Measurements from ENCODE around the gene SNRPA1.
A peak's percentile ranks its signal among the peaks of the same experiment; 100 is the strongest.
"Not testable (repeated sequence)": the region's sequence is repeated elsewhere in the genome, so short reads cannot be mapped to it uniquely, and the experiment has no call there.

Gene SNRPA1

GRCh38 chr15:101288905-101289513 lies 6.0 kb downstream of the SNRPA1 start:
- DNase-seq, result peak; percentile 64

- DNase-seq, result not testable (repeated sequence)
These were observed 7.7 kb downstream of the SNRPA1 start for GRCh38 chr15:101287342-101287741.

- no peak for DNase-seq
These were observed 8.5 kb downstream of the SNRPA1 start for GRCh38 chr15:101286471-101287114.

GRCh38 chr15:101283931-101284330 lies 11.1 kb downstream of the SNRPA1 start:
- peak; percentile 19 for DNase-seq

- DNase-seq, result no peak
These were observed 15.0 kb downstream of the SNRPA1 start for GRCh38 chr15:101280007-101280406.

- DNase-seq, result no peak
These were observed 17.0 kb downstream of the SNRPA1 start for GRCh38 chr15:101277943-101278564.

GRCh38 chr15:101277038-101277822 lies 17.8 kb downstream of the SNRPA1 start, which contains the start of gene SELENOS:
Gene SELENOS, minus strand, starts transcription at chr15:101277485. Its CDS starts 68 bp downstream, at chr15:101277417.
- DNase-seq, result peak; percentile 92

GRCh38 chr15:101276501-101277037 lies 18.5 kb downstream of the SNRPA1 start:
- DNase-seq, result peak; percentile 49

GRCh38 chr15:101275018-101275417 lies 20.0 kb downstream of the SNRPA1 start:
- DNase-seq, result peak; percentile 71

- no peak for DNase-seq
These were observed 21.5 kb downstream of the SNRPA1 start for GRCh38 chr15:101273534-101273933.

GRCh38 chr15:101272584-101272983 lies 22.5 kb downstream of the SNRPA1 start:
- DNase-seq, result no peak

GRCh38 chr15:101269479-101270223 lies 25.4 kb downstream of the SNRPA1 start:
- no peak for DNase-seq

GRCh38 chr15:101267320-101268104 lies 27.5 kb downstream of the SNRPA1 start:
- DNase-seq, result no peak

GRCh38 chr15:101266787-101267186 lies 28.3 kb downstream of the SNRPA1 start:
- no peak for DNase-seq

GRCh38 chr15:101266034-101266433 lies 29.0 kb downstream of the SNRPA1 start:
- DNase-seq, result no peak

- DNase-seq, result no peak
These were observed 30.0 kb downstream of the SNRPA1 start for GRCh38 chr15:101264911-101265641.

- no peak for DNase-seq
These were observed 31.0 kb downstream of the SNRPA1 start for GRCh38 chr15:101264011-101264410.

GRCh38 chr15:101262551-101262950 lies 32.5 kb downstream of the SNRPA1 start:
- no peak for DNase-seq

- peak; percentile 69 for DNase-seq
These were observed 36.6 kb downstream of the SNRPA1 start for GRCh38 chr15:101258238-101259144.

GRCh38 chr15:101256757-101257156 lies 38.3 kb downstream of the SNRPA1 start:
- DNase-seq, result no peak

Measured in activated CD4-positive, alpha-beta T cell treated with anti-CD3 and anti-CD28 coated beads, Interleukin-10, Interleukin-2, amounts not matched to agents 100 ng/mL and 50 ng/mL, durations not matched to agents 16 hours and 8 hours (primary cell).